CD14-positive monocyte (primary cell): ENCODE data around the gene ATG16L2. TPM values are rescaled to one million over a fixed set of nuclear protein-coding genes. Genes with fewer than 3 reads are reported as not detected.

Experiments
- DNase-seq, 3 donors: peaks; one replicate each; pipeline ENCODE4 v3.0.0-alpha.2; 2011 to 2022
- H2AFZ ChIP-seq: 2 replicates; pipeline ENCODE4 v1.6.0; 2012; ENCODE audit warnings: mild to moderate bottlenecking, low read depth, low read length, inconsistent platforms; ENCODE audit not compliant: insufficient read depth, poor library complexity, severe bottlenecking
- H3K27ac ChIP-seq, 2 donors: 1 replicate in 1 of 2; 2 replicates in 1 of 2; pipeline ENCODE4 v1.5.1; 2012 to 2013; ENCODE audit warnings: low read length in 2 of 2, control low read depth in 1 of 2, inconsistent platforms in 1 of 2, low read depth in 1 of 2, mild to moderate bottlenecking in 1 of 2
- H3K27me3 ChIP-seq, 2 donors: one replicate each; pipeline versions ENCODE4 v1.6.0 to v1.6.1; 2011 to 2013; ENCODE audit warnings: low read length in 2 of 2; ENCODE audit not compliant: control insufficient read depth in 2 of 2, insufficient read depth in 2 of 2
- H3K36me3 ChIP-seq, 2 donors: replicated peaks in 1 of 2; 1 replicate in 1 of 2; 2 replicates in 1 of 2; pipeline versions ENCODE4 v1.5.1 to v1.6.1; 2012 to 2013; ENCODE audit warnings: low read length in 2 of 2, control low read depth in 1 of 2, inconsistent platforms in 1 of 2, mild to moderate bottlenecking in 1 of 2; ENCODE audit not compliant: insufficient read depth in 2 of 2, control insufficient read depth in 1 of 2
- H3K4me1 ChIP-seq, 2 donors: 1 replicate in 1 of 2; 2 replicates in 1 of 2; pipeline versions ENCODE4 v1.5.1 to v1.6.1; 2012 to 2013; ENCODE audit warnings: low read length in 2 of 2, control low read depth in 1 of 2, inconsistent platforms in 1 of 2, mild to moderate bottlenecking in 1 of 2, moderate library complexity in 1 of 2; ENCODE audit not compliant: insufficient read depth in 2 of 2, control insufficient read depth in 1 of 2
- H3K4me2 ChIP-seq: replicated peaks from 2 replicates; pipeline ENCODE3; 2012; ENCODE audit warnings: low read length, moderate library complexity, mild to moderate bottlenecking; ENCODE audit not compliant: poor library complexity, severe bottlenecking; ENCODE audit errors: extremely low read depth
- H3K4me3 ChIP-seq, 3 experiments: fragments of 200-600 bp in 1 of 3; sonication (generic) in 1 of 3; replicated peaks in 1 of 3; 1 replicate in 2 of 3; 2 replicates in 1 of 3; pipeline ENCODE4 v1.5.1; 2011 to 2013; ENCODE audit warnings: low read length in 3 of 3, mild to moderate bottlenecking in 3 of 3, control low read depth in 2 of 3, low read depth in 2 of 3, inconsistent platforms in 1 of 3, moderate library complexity in 1 of 3
- H3K79me2 ChIP-seq: 2 replicates; pipeline ENCODE4 v1.6.0; 2012; ENCODE audit warnings: mild to moderate bottlenecking, control low read depth, inconsistent platforms, low read length, moderate library complexity; ENCODE audit not compliant: insufficient read depth
- H3K9ac ChIP-seq: 2 replicates; pipeline ENCODE4 v1.6.0; 2017; ENCODE audit warnings: low read length, mild to moderate bottlenecking; ENCODE audit not compliant: insufficient read depth, poor library complexity, severe bottlenecking
- H3K9me3 ChIP-seq, 2 donors: replicated peaks in 1 of 2; 1 replicate in 1 of 2; 2 replicates in 1 of 2; pipeline versions ENCODE4 v1.5.1 to v1.6.1; 2012 to 2013; ENCODE audit warnings: low read length in 2 of 2, control low read depth in 1 of 2; ENCODE audit not compliant: control insufficient read depth in 1 of 2, insufficient read depth in 1 of 2
- H4K20me1 ChIP-seq: 2 replicates; pipeline ENCODE4 v1.6.0; 2012; ENCODE audit warnings: mild to moderate bottlenecking, low read length, control low read depth, moderate library complexity; ENCODE audit not compliant: insufficient read depth
- H3K27ac Mint-ChIP-seq, 7 donors: one replicate each; pipeline ENCODE4 v1.8.0; 2020; ENCODE audit warnings: mild to moderate bottlenecking in 7 of 7, mixed read lengths in 7 of 7, moderate library complexity in 6 of 7, inconsistent platforms in 2 of 7
- H3K27me3 Mint-ChIP-seq, 3 donors: one replicate each; pipeline ENCODE4 v1.8.0; 2021 to 2022; ENCODE audit warnings: low read depth in 3 of 3, mild to moderate bottlenecking in 3 of 3, mixed read lengths in 3 of 3, moderate library complexity in 3 of 3, inconsistent platforms in 1 of 3
- H3K36me3 Mint-ChIP-seq, 2 donors: one replicate each; pipeline ENCODE4 v1.8.0; 2020; ENCODE audit warnings: mixed read lengths in 2 of 2, inconsistent platforms in 1 of 2, mild to moderate bottlenecking in 1 of 2
- H3K4me1 Mint-ChIP-seq: one replicate; pipeline ENCODE4 v1.8.0; 2020; ENCODE audit warnings: mild to moderate bottlenecking, mixed read lengths
- H3K4me3 Mint-ChIP-seq, 2 donors: one replicate each; pipeline ENCODE4 v1.8.0; 2020; ENCODE audit warnings: mild to moderate bottlenecking in 2 of 2, mixed read lengths in 2 of 2, moderate library complexity in 1 of 2
- H3K9me3 Mint-ChIP-seq, 7 donors: one replicate each; pipeline ENCODE4 v1.8.0; 2020 to 2022; ENCODE audit warnings: mixed read lengths in 7 of 7, mild to moderate bottlenecking in 6 of 7, moderate library complexity in 6 of 7, inconsistent platforms in 2 of 7
- WGBS: methylation state at CpG from one replicate; pipeline ENCODE4 v1.1.5; 2013; ENCODE audit warnings: missing lambda C conversion rate; ENCODE audit not compliant: insufficient coverage; 5-methylcytosine and 5-hydroxymethylcytosine counted together
- intact Hi-C, 2 donors: fragments of 100-400 bp; cut with micrococcal nuclease; formaldehyde crosslinking; loops; one replicate each; pipeline versions ENCODE4 v1.15.0 to v1.15.1; 2023
- polyA plus RNA-seq, 3 donors: library from polyadenylated mRNA; depleted of rRNA in 1 of 3; unstranded in 2 of 3; stranded (reverse) in 1 of 3; fragments of 300-500 nt in 2 of 3; fragments of >200 nt in 1 of 3; fragmentation: Illumina TruSeq in 2 of 3; gene quantifications; 1 replicate in 2 of 3; 2 replicates in 1 of 3; pipeline ENCODE4 v1.2.3, GENCODE V29; 2012 to 2021
- TF ChIP-seq, protein P1 (sequence below): fragments of 200-600 bp; IDR thresholded peaks from one replicate; pipeline ENCODE4 v1.8.0; 2022; ENCODE audit warnings: antibody characterized with exemption, mild to moderate bottlenecking

The ATG16L2 gene
- polyA plus RNA-seq, 3 donors = 36.9 to 975 (median 46.8) TPM

DNA sequence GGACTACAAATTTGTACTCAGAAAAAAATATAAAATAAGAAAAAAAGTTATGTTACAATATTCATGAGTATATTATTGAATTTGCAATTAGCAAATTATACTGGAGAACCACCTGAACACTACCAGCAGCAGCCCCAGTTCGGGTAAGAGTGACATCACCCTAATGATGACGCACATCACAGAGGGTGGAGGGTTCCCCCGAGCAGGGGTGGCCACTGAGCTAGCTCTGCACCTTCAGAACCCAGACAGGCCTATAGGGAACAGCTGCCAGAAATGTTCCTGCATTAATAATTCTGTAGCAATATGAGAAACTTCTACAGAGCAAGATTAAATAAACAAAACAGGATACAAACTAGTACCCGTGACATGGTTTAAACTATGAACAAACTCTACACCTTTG lies 44.5 kb upstream of the ATG16L2 start:
- H3K4me2 ChIP-seq = no peak overlapping the region
- TF ChIP-seq, protein P1, sequence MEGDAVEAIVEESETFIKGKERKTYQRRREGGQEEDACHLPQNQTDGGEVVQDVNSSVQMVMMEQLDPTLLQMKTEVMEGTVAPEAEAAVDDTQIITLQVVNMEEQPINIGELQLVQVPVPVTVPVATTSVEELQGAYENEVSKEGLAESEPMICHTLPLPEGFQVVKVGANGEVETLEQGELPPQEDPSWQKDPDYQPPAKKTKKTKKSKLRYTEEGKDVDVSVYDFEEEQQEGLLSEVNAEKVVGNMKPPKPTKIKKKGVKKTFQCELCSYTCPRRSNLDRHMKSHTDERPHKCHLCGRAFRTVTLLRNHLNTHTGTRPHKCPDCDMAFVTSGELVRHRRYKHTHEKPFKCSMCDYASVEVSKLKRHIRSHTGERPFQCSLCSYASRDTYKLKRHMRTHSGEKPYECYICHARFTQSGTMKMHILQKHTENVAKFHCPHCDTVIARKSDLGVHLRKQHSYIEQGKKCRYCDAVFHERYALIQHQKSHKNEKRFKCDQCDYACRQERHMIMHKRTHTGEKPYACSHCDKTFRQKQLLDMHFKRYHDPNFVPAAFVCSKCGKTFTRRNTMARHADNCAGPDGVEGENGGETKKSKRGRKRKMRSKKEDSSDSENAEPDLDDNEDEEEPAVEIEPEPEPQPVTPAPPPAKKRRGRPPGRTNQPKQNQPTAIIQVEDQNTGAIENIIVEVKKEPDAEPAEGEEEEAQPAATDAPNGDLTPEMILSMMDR = no peak
- H3K27me3 Mint-ChIP-seq = peaks cover 4 to 9% (median 7%) of the 10 kb centered on the region in 3 donors
- no peaks in the 10 kb centered on the region for H3K36me3 ChIP-seq
- no peaks in the 10 kb centered on the region for H3K9me3 Mint-ChIP-seq
- H4K20me1 ChIP-seq = no peaks in the 10 kb centered on the region
- H3K4me1 Mint-ChIP-seq = peaks cover 2% of the 10 kb centered on the region
- no peak overlapping the region for H3K27ac ChIP-seq
- no peak for DNase-seq
- no peaks in the 10 kb centered on the region for H3K27me3 ChIP-seq
- no peaks in the 10 kb centered on the region for H3K4me1 ChIP-seq
- no peak overlapping the region for H2AFZ ChIP-seq
- H3K36me3 Mint-ChIP-seq = peaks cover 2 to 3% of the 10 kb centered on the region in 2 donors
- H3K4me3 Mint-ChIP-seq = no peak overlapping the region
- no peaks in the 10 kb centered on the region for H3K79me2 ChIP-seq
- no peak overlapping the region for H3K4me3 ChIP-seq
- H3K9ac ChIP-seq = no peak overlapping the region
- no CpG with 5 or more reads among the region's 4 CpGs for WGBS
- no peaks in the 10 kb centered on the region for H3K9me3 ChIP-seq
- intact Hi-C loops = loop anchor here in 1 of 2 donors (2.0 kb wide), 1 partner anchor 15 kb away; no protein-coding TSS in a partner anchor
- no peak overlapping the region for H3K27ac Mint-ChIP-seq

DNA sequence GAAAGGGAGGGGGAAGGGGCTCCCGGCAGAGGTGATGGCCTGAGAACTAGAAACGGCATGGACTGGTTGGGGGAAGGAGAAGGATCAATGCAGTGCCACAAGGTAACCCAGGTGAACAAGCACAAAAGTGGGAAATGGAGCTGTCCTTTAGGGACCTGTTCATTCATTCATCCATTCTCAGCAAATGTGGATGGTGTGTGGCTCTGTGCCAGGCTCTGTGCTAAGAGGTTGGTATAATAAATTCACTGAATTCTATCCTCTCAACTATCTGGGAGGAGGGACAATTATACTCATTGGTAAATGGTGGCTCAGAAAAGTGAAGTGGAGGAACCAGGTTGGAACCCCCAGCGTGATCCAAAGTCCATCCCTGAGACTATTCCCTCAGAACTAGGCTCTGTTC lies 43.4 kb upstream of the ATG16L2 start:
- H3K27me3 Mint-ChIP-seq = peaks cover 5 to 9% (median 7%) of the 10 kb centered on the region in 3 donors
- no peaks in the 10 kb centered on the region for H3K36me3 ChIP-seq
- 93% methylated on average over 3 of the region's 3 CpGs for WGBS
- H3K4me3 Mint-ChIP-seq = peak overlapping the region in 1 of 2 donors; percentile 65
- no peak overlapping the region for H3K9ac ChIP-seq
- H3K4me2 ChIP-seq = no peak overlapping the region
- H3K27me3 ChIP-seq = no peaks in the 10 kb centered on the region
- peaks cover under 1% of the 10 kb centered on the region for H4K20me1 ChIP-seq
- H3K27ac Mint-ChIP-seq = no peak overlapping the region
- H2AFZ ChIP-seq = no peak overlapping the region
- DNase-seq = no peak
- peaks cover 2% of the 10 kb centered on the region for H3K4me1 Mint-ChIP-seq
- H3K36me3 Mint-ChIP-seq = peaks cover 2 to 4% of the 10 kb centered on the region in 2 donors
- no peaks in the 10 kb centered on the region for H3K79me2 ChIP-seq
- no peak overlapping the region for H3K27ac ChIP-seq
- no peak overlapping the region for H3K4me3 ChIP-seq
- TF ChIP-seq, protein P1 = no peak
- no peaks in the 10 kb centered on the region for H3K4me1 ChIP-seq
- peaks cover 0 to 2% (median 0%) of the 10 kb centered on the region in 7 donors for H3K9me3 Mint-ChIP-seq
- intact Hi-C loops = loop anchor here in 1 of 2 donors (2.0 kb wide), 1 partner anchor 14 kb away; no protein-coding TSS in a partner anchor
- H3K9me3 ChIP-seq = no peaks in the 10 kb centered on the region
